Body of pancreas (tissue), 4 donors: Measurements from ENCODE around the gene PKIB.

Experiments
- POLR2A ChIP-seq, 3 donors: fragments of 450-650 bp; IDR thresholded peaks; one replicate each; pipeline ENCODE4 v1.6.1; 2016; ENCODE audit warnings: antibody characterized with exemption in 3 of 3, mild to moderate bottlenecking in 2 of 3
- TF ChIP-seq, protein P1 (sequence below), 7 experiments: fragments of 450-650 bp in 4 of 7; fragments of 200-600 bp in 3 of 7; sonication (generic) in 3 of 7; IDR thresholded peaks; one replicate each; pipeline ENCODE4 v1.5.1; 2016 to 2019; ENCODE audit warnings: antibody characterized with exemption in 7 of 7

DNA sequence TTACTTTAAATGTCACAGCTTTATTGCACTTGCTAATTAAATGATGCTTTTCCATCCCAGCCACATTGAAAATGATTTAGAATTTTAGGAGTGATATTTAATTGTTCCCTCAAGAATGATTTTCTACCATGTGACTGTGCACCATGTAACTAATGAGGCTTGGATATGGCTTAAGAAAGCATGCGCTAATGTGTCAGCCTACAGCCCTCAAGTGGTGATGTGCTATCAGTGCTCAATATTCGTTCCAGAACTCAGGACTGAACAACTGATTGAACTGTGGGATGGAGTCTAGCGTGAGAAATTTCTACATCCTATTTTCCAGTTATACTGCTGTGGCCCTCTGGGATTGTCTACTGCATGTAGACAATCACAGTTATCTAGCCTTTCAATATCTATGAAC is 71.5 kb downstream of the PKIB start:
- TF ChIP-seq, protein P1, sequence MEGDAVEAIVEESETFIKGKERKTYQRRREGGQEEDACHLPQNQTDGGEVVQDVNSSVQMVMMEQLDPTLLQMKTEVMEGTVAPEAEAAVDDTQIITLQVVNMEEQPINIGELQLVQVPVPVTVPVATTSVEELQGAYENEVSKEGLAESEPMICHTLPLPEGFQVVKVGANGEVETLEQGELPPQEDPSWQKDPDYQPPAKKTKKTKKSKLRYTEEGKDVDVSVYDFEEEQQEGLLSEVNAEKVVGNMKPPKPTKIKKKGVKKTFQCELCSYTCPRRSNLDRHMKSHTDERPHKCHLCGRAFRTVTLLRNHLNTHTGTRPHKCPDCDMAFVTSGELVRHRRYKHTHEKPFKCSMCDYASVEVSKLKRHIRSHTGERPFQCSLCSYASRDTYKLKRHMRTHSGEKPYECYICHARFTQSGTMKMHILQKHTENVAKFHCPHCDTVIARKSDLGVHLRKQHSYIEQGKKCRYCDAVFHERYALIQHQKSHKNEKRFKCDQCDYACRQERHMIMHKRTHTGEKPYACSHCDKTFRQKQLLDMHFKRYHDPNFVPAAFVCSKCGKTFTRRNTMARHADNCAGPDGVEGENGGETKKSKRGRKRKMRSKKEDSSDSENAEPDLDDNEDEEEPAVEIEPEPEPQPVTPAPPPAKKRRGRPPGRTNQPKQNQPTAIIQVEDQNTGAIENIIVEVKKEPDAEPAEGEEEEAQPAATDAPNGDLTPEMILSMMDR (IDR thresholded peaks at IDR 0.05): no peak
- no peak for TF ChIP-seq POLR2A (IDR thresholded peaks at IDR 0.05)
